HFF-Myc (cell line): ENCODE data around the gene PI3.
A peak's percentile ranks its signal among the peaks of the same experiment; 100 is the strongest.

Source experiments
- DNase-seq: peaks from one replicate; pipeline ENCODE4 v3.0.0-alpha.2; 2011; ENCODE audit warnings: low read depth; ENCODE audit errors: extremely low read depth
- H3K4me3 ChIP-seq: replicated peaks from 2 replicates; pipeline ENCODE4 v1.5.1; 2011; ENCODE audit warnings: low read depth, mild to moderate bottlenecking, control low read depth, low read length
- CTCF ChIP-seq: IDR thresholded peaks from 2 replicates; pipeline ENCODE4 v1.5.1; 2012; ENCODE audit warnings: mild to moderate bottlenecking, low read depth, low read length, control low read depth; ENCODE audit errors: missing control alignments

The PI3 gene

GRCh38 chr20:45163083-45163803 lies 11.5 kb upstream of the PI3 start:
- H3K4me3 ChIP-seq: no peak overlapping the region
- no peak for TF ChIP-seq CTCF
- no peak for DNase-seq

- DNase-seq: no peak
- H3K4me3 ChIP-seq: no peak overlapping the region
- TF ChIP-seq CTCF: no peak
Measured at GRCh38 chr20:45164906-45165305, 9.8 kb upstream of the PI3 start.

GRCh38 chr20:45173522-45173921 lies 1.2 kb upstream of the PI3 start:
- no peak for DNase-seq
- no peak overlapping the region for H3K4me3 ChIP-seq
- TF ChIP-seq CTCF: no peak

GRCh38 chr20:45176526-45177267 lies 2.0 kb downstream of the PI3 start:
- H3K4me3 ChIP-seq: no peak overlapping the region
- TF ChIP-seq CTCF: no peak

GRCh38 chr20:45179166-45179565 lies 4.5 kb downstream of the PI3 start:
- DNase-seq: no peak
- no peak for TF ChIP-seq CTCF
- no peak overlapping the region for H3K4me3 ChIP-seq

More at GRCh38 chr20:45176526-45177267, 2.0 kb downstream of the PI3 start:
- no peak for DNase-seq

GRCh38 chr20:45181639-45182038 lies 6.9 kb downstream of the PI3 start:
- TF ChIP-seq CTCF: no peak
- DNase-seq: peak; percentile 74
- no peak overlapping the region for H3K4me3 ChIP-seq
